ENCODE measurements around the gene ATP8A1.

Gene ATP8A1

GRCh38 chr4:42543762-42544161 is 113.1 kb downstream of the ATP8A1 start:
- in situ Hi-C loops (cut with HindIII; ENCODE audit: low pct_ligation_motif_present, low pct_unique_long_range_greater_than_20kb, low sequenced_read_pairs): no loop called here

GRCh38 chr4:42543126-42543525 is 113.8 kb downstream of the ATP8A1 start:
- DNase-seq: no peak
- in situ Hi-C loops (cut with HindIII; ENCODE audit: low pct_ligation_motif_present, low pct_unique_long_range_greater_than_20kb, low sequenced_read_pairs): no loop called here

More at GRCh38 chr4:42543762-42544161, 113.1 kb downstream of the ATP8A1 start:
- DNase-seq: no peak

DNA sequence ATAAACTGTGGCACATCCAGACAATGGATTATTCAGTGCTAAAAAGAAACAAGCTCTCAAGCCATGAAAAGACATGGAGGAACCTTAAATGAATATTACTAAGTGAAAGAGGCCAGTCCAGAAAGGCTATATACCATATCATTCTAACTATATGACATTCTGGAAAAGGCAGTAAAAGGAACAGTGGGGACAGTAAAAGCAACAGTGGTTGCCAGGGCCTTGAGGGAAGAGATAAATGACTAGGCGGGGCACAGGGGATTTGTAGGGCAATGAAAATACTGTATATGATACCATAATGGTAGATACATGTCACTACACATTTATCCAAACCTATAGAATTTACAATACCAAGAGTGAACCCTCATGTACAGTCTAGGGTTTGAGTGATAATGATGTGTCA is 115.3 kb downstream of the ATP8A1 start:
- in situ Hi-C loops (cut with HindIII; ENCODE audit: low pct_ligation_motif_present, low pct_unique_long_range_greater_than_20kb, low sequenced_read_pairs): no loop called here
- DNase-seq: no peak

DNA sequence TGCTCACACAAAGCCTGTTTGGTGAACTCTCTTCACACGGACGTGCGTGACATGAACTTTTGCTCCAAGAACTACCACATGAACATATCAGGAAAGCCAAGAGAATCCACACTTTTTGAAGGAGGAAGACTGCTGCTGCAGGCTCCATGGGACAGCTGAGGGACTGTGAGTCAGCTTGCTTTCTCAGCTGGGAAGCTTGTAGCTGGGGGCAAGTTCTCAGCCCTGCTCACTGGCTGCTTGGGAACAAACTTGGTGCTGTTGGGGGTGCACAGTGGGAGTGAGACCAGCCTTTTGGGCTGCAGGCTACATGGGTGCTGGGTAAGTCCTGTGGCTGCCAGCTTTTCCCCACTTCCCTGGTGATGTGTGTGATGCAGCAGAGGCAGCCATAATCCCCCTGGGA is 123.9 kb downstream of the ATP8A1 start:
- in situ Hi-C loops (cut with HindIII; ENCODE audit: low pct_ligation_motif_present, low pct_unique_long_range_greater_than_20kb, low sequenced_read_pairs): no loop called here
- DNase-seq: no peak

DNA sequence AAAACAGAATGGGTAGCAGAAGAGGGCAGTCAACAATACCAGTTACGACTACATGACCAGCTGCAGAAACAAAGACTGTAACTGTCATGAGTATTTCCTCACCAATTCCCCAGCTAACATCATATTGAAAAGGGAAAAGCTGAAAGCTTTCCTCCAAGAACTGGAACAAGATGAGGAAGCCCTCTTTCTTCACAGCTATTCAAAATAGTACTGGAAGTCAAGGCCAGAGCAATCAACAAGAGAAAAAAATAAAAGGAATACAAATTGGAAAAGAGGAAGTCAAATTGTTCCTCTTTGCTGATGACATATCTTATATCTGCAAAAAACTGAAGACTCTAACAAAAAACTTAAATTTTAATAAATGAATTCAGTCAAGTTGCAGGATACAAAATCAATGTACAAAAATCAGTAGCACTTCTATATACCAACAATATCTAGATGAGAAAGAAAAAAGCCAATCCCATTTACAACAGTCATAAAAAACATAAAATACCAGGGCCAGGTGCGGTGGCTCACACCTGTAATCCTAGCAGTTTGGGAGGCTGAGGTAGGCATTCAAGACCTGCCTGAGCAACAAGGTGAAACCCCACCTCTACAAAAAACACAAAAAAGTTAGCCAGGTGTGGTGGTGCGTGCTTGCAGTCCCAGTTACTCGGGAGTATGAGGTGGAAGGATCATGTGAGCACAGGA is 125.4 kb downstream of the ATP8A1 start:
- in situ Hi-C loops (cut with HindIII; ENCODE audit: low pct_ligation_motif_present, low pct_unique_long_range_greater_than_20kb, low sequenced_read_pairs): no loop called here

DNA sequence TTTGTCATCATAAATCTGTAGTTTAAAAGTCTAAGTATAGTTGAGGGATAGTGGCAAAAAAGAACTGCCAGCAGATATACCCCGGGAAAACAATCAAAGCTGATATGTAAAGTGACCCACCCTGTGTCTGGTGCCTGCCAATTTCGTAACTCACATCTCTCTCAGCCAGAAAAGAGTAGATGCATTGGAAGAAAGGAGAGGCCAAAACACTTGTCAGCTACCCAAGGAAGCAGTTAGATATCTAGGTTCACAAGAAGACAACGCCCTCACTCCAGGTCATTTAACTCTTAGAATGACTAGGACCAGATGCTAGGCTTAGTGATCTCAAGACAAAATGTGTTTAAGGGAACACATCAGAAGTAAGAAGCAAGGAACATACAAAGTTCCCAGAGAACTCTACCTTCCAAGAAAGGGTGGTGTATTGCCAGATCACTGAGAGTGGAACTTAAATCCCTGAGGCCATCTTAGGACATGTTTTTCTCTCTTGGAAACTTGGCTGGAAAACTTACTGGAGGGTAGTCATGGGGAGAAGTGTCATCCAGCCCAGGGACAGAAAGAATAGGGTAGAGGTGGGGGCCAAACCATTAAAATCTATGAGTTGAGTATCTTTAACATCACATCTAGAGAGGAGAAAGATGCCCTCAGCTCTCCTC is 133.7 kb downstream of the ATP8A1 start:
- in situ Hi-C loops (cut with HindIII; ENCODE audit: low pct_ligation_motif_present, low pct_unique_long_range_greater_than_20kb, low sequenced_read_pairs): no loop called here
- DNase-seq: no peak

More for the DNA sequence above, 125.4 kb downstream of the ATP8A1 start:
- no peak for DNase-seq

- peak; percentile 55 for DNase-seq
- in situ Hi-C loops (cut with HindIII; ENCODE audit: low pct_ligation_motif_present, low pct_unique_long_range_greater_than_20kb, low sequenced_read_pairs): no loop called here
Observed at GRCh38 chr4:42519803-42520417, 137.0 kb downstream of the ATP8A1 start.

DNA sequence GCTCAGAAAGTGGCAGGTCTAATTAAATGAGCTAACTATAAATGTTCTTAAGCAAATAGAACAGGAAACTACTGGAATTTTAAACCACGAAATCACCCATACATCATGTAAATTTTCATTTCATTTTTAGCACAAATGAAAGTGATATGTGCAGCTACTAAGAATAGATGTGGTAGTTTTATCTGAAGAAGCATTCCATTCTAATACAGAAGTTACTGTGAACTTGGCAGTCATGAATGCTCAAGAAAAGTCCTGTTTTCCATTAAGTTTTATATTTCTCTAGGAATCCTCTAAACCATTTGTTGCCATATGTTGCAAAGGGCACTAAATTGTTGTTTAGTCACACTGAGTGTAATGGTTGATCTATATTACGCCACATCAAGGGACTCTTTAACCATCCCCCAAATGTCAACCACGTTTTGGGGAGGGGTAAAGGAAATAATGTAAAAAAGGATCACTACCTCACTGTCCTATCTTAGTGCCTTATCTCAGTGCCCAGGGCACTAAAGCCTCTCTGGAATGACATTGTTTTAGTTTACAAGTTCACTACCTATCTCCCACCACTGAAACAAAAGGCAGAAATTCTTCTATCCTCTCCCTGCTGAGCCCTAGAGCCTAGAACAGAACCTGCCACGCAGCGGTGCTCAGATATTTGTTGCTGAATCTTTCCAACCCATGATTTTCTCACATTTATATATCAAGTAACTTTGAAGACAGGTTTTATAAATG is 141.6 kb downstream of the ATP8A1 start:
- no peak for DNase-seq
- in situ Hi-C loops (cut with HindIII; ENCODE audit: low pct_ligation_motif_present, low pct_unique_long_range_greater_than_20kb, low sequenced_read_pairs): no loop called here

GRCh38 chr4:42513748-42514492 is 143.0 kb downstream of the ATP8A1 start:
- in situ Hi-C loops (cut with HindIII; ENCODE audit: low pct_ligation_motif_present, low pct_unique_long_range_greater_than_20kb, low sequenced_read_pairs): no loop called here
- DNase-seq: no peak

GRCh38 chr4:42512226-42512625 is 144.7 kb downstream of the ATP8A1 start:
- DNase-seq: no peak
- in situ Hi-C loops (cut with HindIII; ENCODE audit: low pct_ligation_motif_present, low pct_unique_long_range_greater_than_20kb, low sequenced_read_pairs): no loop called here

DNA sequence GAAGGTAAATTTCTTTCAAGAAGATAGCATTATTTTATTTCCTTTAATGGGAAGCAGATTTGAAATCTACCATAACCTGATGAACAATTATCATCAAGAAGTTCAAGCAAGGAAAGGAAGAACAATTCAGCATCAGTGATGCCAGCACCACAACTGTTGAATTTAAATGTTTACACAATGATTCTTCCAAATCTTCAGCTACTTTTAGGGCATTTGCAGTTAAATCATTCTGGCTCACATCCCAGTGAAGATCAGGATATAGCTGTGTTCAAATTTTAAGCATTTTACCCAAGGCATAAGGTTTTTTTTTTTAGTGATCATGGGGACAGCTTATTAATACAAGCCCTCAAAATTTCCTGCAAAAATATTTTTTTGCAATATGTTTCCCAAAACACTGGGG is 146.7 kb downstream of the ATP8A1 start:
- in situ Hi-C loops (cut with HindIII; ENCODE audit: low pct_ligation_motif_present, low pct_unique_long_range_greater_than_20kb, low sequenced_read_pairs): no loop called here

GRCh38 chr4:42501624-42502401 is 155.1 kb downstream of the ATP8A1 start:
- no peak for DNase-seq
- in situ Hi-C loops (cut with HindIII; ENCODE audit: low pct_ligation_motif_present, low pct_unique_long_range_greater_than_20kb, low sequenced_read_pairs): no loop called here

More for the DNA sequence above, 146.7 kb downstream of the ATP8A1 start:
- DNase-seq: no peak

- in situ Hi-C loops (cut with HindIII; ENCODE audit: low pct_ligation_motif_present, low pct_unique_long_range_greater_than_20kb, low sequenced_read_pairs): no loop called here
- no peak for DNase-seq
Observed at GRCh38 chr4:42498040-42498439, 158.9 kb downstream of the ATP8A1 start.

DNA sequence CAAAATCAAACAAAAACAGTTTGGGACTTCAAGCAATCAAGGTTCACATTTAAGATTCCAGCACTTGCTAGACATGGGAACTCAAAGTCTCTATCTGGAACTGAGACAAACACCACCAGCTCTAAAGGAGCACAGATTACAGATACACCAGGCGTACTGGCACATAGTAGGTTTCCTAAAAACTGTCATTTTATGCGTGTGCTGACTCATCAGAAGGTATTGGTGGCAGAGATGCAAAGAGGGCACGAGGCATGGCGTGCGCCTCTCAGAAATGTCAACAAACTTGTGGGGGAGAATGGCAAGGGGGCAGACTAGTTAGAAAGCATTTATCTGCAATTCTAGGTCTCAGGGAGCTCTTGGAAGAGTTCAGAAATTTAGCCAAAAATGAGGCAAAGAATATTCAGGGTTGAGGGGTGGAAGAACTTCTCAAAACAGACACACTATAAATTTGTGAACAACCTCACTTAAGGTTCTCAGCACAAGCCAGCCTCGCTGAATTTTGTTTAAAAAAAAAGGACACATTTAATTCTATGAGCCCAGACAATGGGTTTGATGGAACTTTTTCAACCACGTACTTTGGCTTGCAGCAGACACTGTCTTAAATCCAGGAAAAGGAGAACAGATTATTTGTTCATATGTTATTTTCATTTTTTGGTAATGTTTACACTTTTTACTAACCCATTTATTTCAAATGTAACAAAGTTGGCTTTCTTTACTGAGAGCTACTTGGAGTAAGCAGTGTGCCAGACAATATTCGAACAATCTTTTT is 159.6 kb downstream of the ATP8A1 start:
- no peak for DNase-seq
- in situ Hi-C loops (cut with HindIII; ENCODE audit: low pct_ligation_motif_present, low pct_unique_long_range_greater_than_20kb, low sequenced_read_pairs): no loop called here

DNA sequence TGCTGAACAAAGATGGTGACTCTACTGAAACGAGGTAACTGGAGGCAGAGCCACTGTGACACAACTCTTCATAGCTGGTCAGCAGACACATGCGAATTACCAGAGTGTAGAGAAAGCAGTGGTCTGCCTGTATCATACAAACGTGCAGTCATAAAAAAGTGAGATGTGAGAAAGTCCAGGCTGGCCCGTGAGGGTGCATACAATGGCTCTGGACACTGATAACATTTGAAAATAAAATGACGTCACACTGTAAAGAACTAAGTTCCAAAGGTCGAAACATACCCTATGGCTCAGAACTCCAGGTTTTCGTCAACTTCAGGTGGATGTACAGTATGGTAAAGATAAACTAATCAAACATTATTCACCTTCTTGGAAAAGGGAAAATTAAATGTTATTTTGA is 163.9 kb downstream of the ATP8A1 start:
- in situ Hi-C loops (cut with HindIII; ENCODE audit: low pct_ligation_motif_present, low pct_unique_long_range_greater_than_20kb, low sequenced_read_pairs): no loop called here
- DNase-seq: no peak

DNA sequence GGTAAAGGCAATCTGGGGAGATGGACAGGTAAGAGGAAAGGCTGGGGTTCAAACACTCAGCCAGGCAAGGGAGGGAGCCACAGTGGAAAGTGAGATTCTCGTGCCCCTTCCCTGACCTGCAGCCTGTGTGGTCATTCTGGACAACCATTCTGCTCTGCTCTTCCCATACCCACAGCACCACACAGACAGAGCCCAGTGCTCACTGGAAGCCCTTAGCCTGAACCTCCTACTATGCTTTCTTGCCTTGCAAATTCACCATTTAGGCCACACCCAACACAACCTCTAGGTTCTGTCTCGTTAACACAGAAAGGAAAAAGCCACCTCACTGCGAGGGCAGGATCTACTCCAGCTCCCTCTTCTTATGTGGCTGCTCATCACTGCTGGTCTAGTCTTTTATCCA is 166.9 kb downstream of the ATP8A1 start:
- in situ Hi-C loops (cut with HindIII; ENCODE audit: low pct_ligation_motif_present, low pct_unique_long_range_greater_than_20kb, low sequenced_read_pairs): no loop called here
- no peak for DNase-seq

DNA sequence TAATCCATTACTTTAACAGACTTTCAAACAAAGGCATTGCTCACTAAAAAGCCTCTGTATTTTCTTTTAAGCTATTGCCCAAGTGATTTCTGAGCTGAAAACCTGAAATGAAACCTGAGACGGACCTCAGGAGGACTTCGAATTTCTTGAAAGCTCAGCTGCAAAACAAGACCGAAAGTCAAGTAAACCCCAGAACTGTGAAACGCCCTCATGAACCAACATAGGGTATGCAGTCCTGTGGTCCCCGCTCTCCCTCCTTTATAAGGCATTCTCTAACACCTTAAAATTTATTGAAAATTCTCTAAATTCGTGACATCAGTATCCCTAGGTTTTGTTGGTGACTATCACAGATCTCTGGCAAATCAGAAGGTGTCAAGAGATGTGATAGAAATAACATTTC is 167.8 kb downstream of the ATP8A1 start:
- no peak for DNase-seq
- in situ Hi-C loops (cut with HindIII; ENCODE audit: low pct_ligation_motif_present, low pct_unique_long_range_greater_than_20kb, low sequenced_read_pairs): no loop called here

Measured in ACHN (cell line).